ENCODE results near the gene FLOT1.

The FLOT1 gene

GRCh38 chr6:30769088-30769852 is 26.8 kb upstream of the FLOT1 start:
- H3K4ac ChIP-seq (ENCODE audit: low read depth, low read length): peak overlapping the region; percentile 69
- no peaks in the 10 kb centered on the region for H3K79me2 ChIP-seq (ENCODE audit: control insufficient read depth, insufficient read depth, low read length, poor library complexity)
- H3K18ac ChIP-seq (ENCODE audit: low read length): peak overlapping the region; percentile 85
- peaks cover 30 to 43% of the 10 kb centered on the region in 2 experiments for H3K4me1 ChIP-seq (ENCODE audit: control insufficient read depth in 1 of 2, insufficient read depth in 2 of 2, low read length in 2 of 2)
- peak; percentile 62 to 64 for DNase-seq
- H3K9ac ChIP-seq (ENCODE audit: low read length): peak overlapping the region; percentile 62
- H2AFZ ChIP-seq (ENCODE audit: insufficient read depth, low read length, poor library complexity): peak overlapping the region; percentile 94
- H3K27me3 ChIP-seq (ENCODE audit: insufficient read depth, low read length): no peaks in the 10 kb centered on the region
- peak overlapping the region; percentile 94 for H4K91ac ChIP-seq (ENCODE audit: low read depth, low read length)
- H3K23ac ChIP-seq (ENCODE audit: low read length): no peak overlapping the region
- H2BK12ac ChIP-seq (ENCODE audit: low read length): peak overlapping the region; percentile 94
- H3K14ac ChIP-seq (ENCODE audit: low read length): peak overlapping the region; percentile 83
- H2BK120ac ChIP-seq (ENCODE audit: insufficient read depth, low read length, poor library complexity): peak overlapping the region; percentile 89
- no peaks in the 10 kb centered on the region for H3K9me3 ChIP-seq (ENCODE audit: insufficient read depth, low read depth, low read length)
- peak overlapping the region; percentile 63 for H2AK5ac ChIP-seq (ENCODE audit: low read length)
- peak overlapping the region; percentile 99 for H2BK5ac ChIP-seq (ENCODE audit: low read depth, low read length, poor library complexity)
- peak overlapping the region; percentile 77 for H4K12ac ChIP-seq (ENCODE audit: low read depth, low read length)
- H3K79me1 ChIP-seq (ENCODE audit: low read length): peaks cover 44% of the 10 kb centered on the region
- H4K8ac ChIP-seq (ENCODE audit: low read depth, low read length): peak overlapping the region; percentile 76
- WGBS (ENCODE audit: extremely low coverage, insufficient coverage, insufficient read length): no CpG with 5 or more reads among the region's 16 CpGs
- no peak overlapping the region for H3K4me3 ChIP-seq (ENCODE audit: low read depth, low read length)
- H3K27ac ChIP-seq (ENCODE audit: low read depth, low read length): peak overlapping the region; percentile 98
- H3K36me3 ChIP-seq (ENCODE audit: control insufficient read depth in 1 of 2, insufficient read depth in 2 of 2, low read length in 2 of 2): no peaks in the 10 kb centered on the region
- H3K4me2 ChIP-seq (ENCODE audit: low read length): peak overlapping the region; percentile 33

- Histone ChIP-seq H3K14ac (ENCODE audit: low read length) (peak overlapping the region; percentile 83), H3K36me3 (ENCODE audit: control insufficient read depth in 1 of 2, insufficient read depth in 2 of 2, low read length in 2 of 2) (no peaks in the 10 kb centered on the region), H2BK120ac (ENCODE audit: insufficient read depth, low read length, poor library complexity) (peak overlapping the region; percentile 89), H4K91ac (ENCODE audit: low read depth, low read length) (peak overlapping the region; percentile 94), H3K4ac (ENCODE audit: low read depth, low read length) (peak overlapping the region; percentile 10), H3K9ac (ENCODE audit: low read length) (no peak overlapping the region), H3K4me3 (ENCODE audit: low read depth, low read length) (no peak overlapping the region), H4K12ac (ENCODE audit: low read depth, low read length) (peak overlapping the region; percentile 77), H4K8ac (ENCODE audit: low read depth, low read length) (peak overlapping the region; percentile 76), H3K27ac (ENCODE audit: low read depth, low read length) (peak overlapping the region; percentile 98), H2BK5ac (ENCODE audit: low read depth, low read length, poor library complexity) (peak overlapping the region; percentile 99), H2BK12ac (ENCODE audit: low read length) (peak overlapping the region; percentile 94), H3K4me2 (ENCODE audit: low read length) (peak overlapping the region; percentile 33), H3K79me1 (ENCODE audit: low read length) (peaks cover 49% of the 10 kb centered on the region), H3K23ac (ENCODE audit: low read length) (no peak overlapping the region), H3K9me3 (ENCODE audit: insufficient read depth, low read depth, low read length) (no peaks in the 10 kb centered on the region), H3K4me1 (ENCODE audit: control insufficient read depth in 1 of 2, insufficient read depth in 2 of 2, low read length in 2 of 2) (peaks cover 34 to 47% of the 10 kb centered on the region in 2 experiments), H3K79me2 (ENCODE audit: control insufficient read depth, insufficient read depth, low read length, poor library complexity) (no peaks in the 10 kb centered on the region), H2AK5ac (ENCODE audit: low read length) (peak overlapping the region; percentile 63), H3K18ac (ENCODE audit: low read length) (peak overlapping the region; percentile 85), H2AFZ (ENCODE audit: insufficient read depth, low read length, poor library complexity) (peak overlapping the region; percentile 11), H3K27me3 (ENCODE audit: insufficient read depth, low read length) (no peaks in the 10 kb centered on the region)
- no CpG with 5 or more reads among the region's 4 CpGs for WGBS (ENCODE audit: extremely low coverage, insufficient coverage, insufficient read length)
- no peak for DNase-seq
Measured at GRCh38 chr6:30768634-30769087, 26.2 kb upstream of the FLOT1 start.

- no peak overlapping the region for H3K4ac ChIP-seq (ENCODE audit: low read depth, low read length)
- peak overlapping the region; percentile 98 for H3K27ac ChIP-seq (ENCODE audit: low read depth, low read length)
- H3K14ac ChIP-seq (ENCODE audit: low read length): peak overlapping the region; percentile 64
- H2AFZ ChIP-seq (ENCODE audit: insufficient read depth, low read length, poor library complexity): no peak overlapping the region
- peak overlapping the region; percentile 92 for H2BK120ac ChIP-seq (ENCODE audit: insufficient read depth, low read length, poor library complexity)
- peak overlapping the region; percentile 97 for H2BK12ac ChIP-seq (ENCODE audit: low read length)
- H3K23ac ChIP-seq (ENCODE audit: low read length): no peak overlapping the region
- WGBS (ENCODE audit: extremely low coverage, insufficient coverage, insufficient read length): no CpG with 5 or more reads among the region's 1 CpG
- H4K8ac ChIP-seq (ENCODE audit: low read depth, low read length): peak overlapping the region; percentile 10
- peaks cover 37 to 51% of the 10 kb centered on the region in 2 experiments for H3K4me1 ChIP-seq (ENCODE audit: control insufficient read depth in 1 of 2, insufficient read depth in 2 of 2, low read length in 2 of 2)
- no peak for DNase-seq
- peak overlapping the region; percentile 94 for H4K91ac ChIP-seq (ENCODE audit: low read depth, low read length)
- H3K27me3 ChIP-seq (ENCODE audit: insufficient read depth, low read length): no peaks in the 10 kb centered on the region
- no peak overlapping the region for H3K4me3 ChIP-seq (ENCODE audit: low read depth, low read length)
- H3K9me3 ChIP-seq (ENCODE audit: insufficient read depth, low read depth, low read length): no peaks in the 10 kb centered on the region
- peaks cover 54% of the 10 kb centered on the region for H3K79me1 ChIP-seq (ENCODE audit: low read length)
- H3K36me3 ChIP-seq (ENCODE audit: control insufficient read depth in 1 of 2, insufficient read depth in 2 of 2, low read length in 2 of 2): no peaks in the 10 kb centered on the region
- H3K4me2 ChIP-seq (ENCODE audit: low read length): no peak overlapping the region
- peaks cover 2% of the 10 kb centered on the region for H3K79me2 ChIP-seq (ENCODE audit: control insufficient read depth, insufficient read depth, low read length, poor library complexity)
- H2AK5ac ChIP-seq (ENCODE audit: low read length): peak overlapping the region; percentile 97
- H2BK5ac ChIP-seq (ENCODE audit: low read depth, low read length, poor library complexity): peak overlapping the region; percentile 31
- peak overlapping the region; percentile 60 for H3K18ac ChIP-seq (ENCODE audit: low read length)
- no peak overlapping the region for H3K9ac ChIP-seq (ENCODE audit: low read length)
- H4K12ac ChIP-seq (ENCODE audit: low read depth, low read length): no peak overlapping the region
Measured at GRCh38 chr6:30767944-30768301, 25.4 kb upstream of the FLOT1 start.

- Histone ChIP-seq H4K8ac (ENCODE audit: low read depth, low read length) (peak overlapping the region; percentile 50), H3K9ac (ENCODE audit: low read length) (no peak overlapping the region), H2BK5ac (ENCODE audit: low read depth, low read length, poor library complexity) (peak overlapping the region; percentile 88)
Measured at GRCh38 chr6:30767158-30767943, 24.9 kb upstream of the FLOT1 start.

More at GRCh38 chr6:30767158-30767943, 24.9 kb upstream of the FLOT1 start:
- Histone ChIP-seq H3K4me2 (ENCODE audit: low read length) (no peak overlapping the region), H3K4ac (ENCODE audit: low read depth, low read length) (peak overlapping the region; percentile 28), H3K14ac (ENCODE audit: low read length) (peak overlapping the region; percentile 85), H2AK5ac (ENCODE audit: low read length) (peak overlapping the region; percentile 97), H3K4me1 (ENCODE audit: control insufficient read depth in 1 of 2, insufficient read depth in 2 of 2, low read length in 2 of 2) (peaks cover 37 to 51% of the 10 kb centered on the region in 2 experiments), H2BK120ac (ENCODE audit: insufficient read depth, low read length, poor library complexity) (peak overlapping the region; percentile 92), H4K91ac (ENCODE audit: low read depth, low read length) (peak overlapping the region; percentile 94), H2AFZ (ENCODE audit: insufficient read depth, low read length, poor library complexity) (peak overlapping the region; percentile 68), H4K12ac (ENCODE audit: low read depth, low read length) (no peak overlapping the region), H3K79me2 (ENCODE audit: control insufficient read depth, insufficient read depth, low read length, poor library complexity) (peaks cover 2% of the 10 kb centered on the region), H3K4me3 (ENCODE audit: low read depth, low read length) (no peak overlapping the region), H3K36me3 (ENCODE audit: control insufficient read depth in 1 of 2, insufficient read depth in 2 of 2, low read length in 2 of 2) (no peaks in the 10 kb centered on the region), H3K9me3 (ENCODE audit: insufficient read depth, low read depth, low read length) (no peaks in the 10 kb centered on the region), H3K23ac (ENCODE audit: low read length) (no peak overlapping the region), H3K79me1 (ENCODE audit: low read length) (peaks cover 58% of the 10 kb centered on the region), H3K18ac (ENCODE audit: low read length) (peak overlapping the region; percentile 79), H2BK12ac (ENCODE audit: low read length) (peak overlapping the region; percentile 97), H3K27ac (ENCODE audit: low read depth, low read length) (peak overlapping the region; percentile 28), H3K27me3 (ENCODE audit: insufficient read depth, low read length) (no peaks in the 10 kb centered on the region)
- no CpG with 5 or more reads among the region's 9 CpGs for WGBS (ENCODE audit: extremely low coverage, insufficient coverage, insufficient read length)
- no peak for DNase-seq

Measured in trophoblast cell (in vitro differentiated cells and primary cell).